H1 (cell line): Measurements from ENCODE around the gene RBM5. TPM values are rescaled to one million over a fixed set of nuclear protein-coding genes. Genes with fewer than 3 reads are reported as not detected.
A peak's percentile ranks its signal among the peaks of the same experiment; 100 is the strongest.

Experiments
- CTCF ChIA-PET: fragments of 300-600 bp; sonication (Branson Sonifier 250); formaldehyde crosslinking; loops from one replicate; lab custom pipeline; 2021; ENCODE audit not compliant: partially characterized antibody; lab: Charles Lee
- POLR2A ChIA-PET: fragments of 300-600 bp; sonication (Branson Sonifier 250); formaldehyde crosslinking; loops from one replicate; lab custom pipeline; 2021; ENCODE audit warnings: inconsistent platforms; ENCODE audit not compliant: partially characterized antibody; lab: Charles Lee
- DNase-seq, 2 experiments: peaks; one replicate each; pipeline versions ENCODE4 v3.0.0 to v3.0.0-alpha.2; 2010 to 2022; ENCODE audit warnings: low spot score in 2 of 2, low read depth in 1 of 2, mixed read lengths in 1 of 2
- FAIRE-seq: peaks from 2 replicates; lab custom pipeline; 2011; peaks lifted over from hg19 to GRCh38; lab: Jason Lieb, UNC
- H2AFZ ChIP-seq: 2 replicates; pipeline ENCODE4 v1.8.1; 2012; ENCODE audit warnings: low read length, inconsistent platforms
- H2AK5ac ChIP-seq: 2 replicates; pipeline ENCODE4 v1.6.1; 2013; ENCODE audit warnings: low read depth, low read length
- H2BK120ac ChIP-seq: replicated peaks from 2 replicates; pipeline ENCODE3; 2013; ENCODE audit warnings: low read depth, low read length, inconsistent platforms
- H2BK12ac ChIP-seq: 2 replicates; pipeline ENCODE4 v1.6.1; 2013; ENCODE audit warnings: low read depth, low read length
- H2BK15ac ChIP-seq: 2 replicates; pipeline ENCODE4 v1.6.1; 2013; ENCODE audit warnings: low read length
- H2BK20ac ChIP-seq: 2 replicates; pipeline ENCODE4 v1.6.1; 2013; ENCODE audit warnings: low read length
- H2BK5ac ChIP-seq: 2 replicates; pipeline ENCODE4 v1.6.1; 2013; ENCODE audit warnings: low read depth, low read length
- H3K14ac ChIP-seq: 2 replicates; pipeline ENCODE4 v1.6.1; 2013; ENCODE audit warnings: inconsistent platforms; ENCODE audit not compliant: insufficient read length
- H3K18ac ChIP-seq: 2 replicates; pipeline ENCODE4 v1.6.1; 2013; ENCODE audit warnings: low read length; ENCODE audit errors: extremely low read depth
- H3K23ac ChIP-seq: 2 replicates; pipeline ENCODE4 v1.6.1; 2013; ENCODE audit warnings: inconsistent platforms; ENCODE audit not compliant: insufficient read length
- H3K23me2 ChIP-seq: 2 replicates; pipeline ENCODE4 v1.6.1; 2013; ENCODE audit warnings: low read depth, low read length
- H3K27ac ChIP-seq: 2 replicates; pipeline ENCODE4 v1.6.1; 2011; ENCODE audit warnings: low read depth, low read length, inconsistent platforms
- H3K27me3 ChIP-seq, 4 experiments: replicated peaks in 1 of 4; 1 replicate in 1 of 4; 2 replicates in 3 of 4; pipeline versions ENCODE4 v1.6.1 to v1.8.1; 2011 to 2013; ENCODE audit warnings: low read length in 3 of 4, mild to moderate bottlenecking in 3 of 4, inconsistent platforms in 2 of 4, mixed read lengths in 2 of 4, moderate library complexity in 1 of 4; ENCODE audit not compliant: control insufficient read depth in 3 of 4, insufficient read depth in 3 of 4; ENCODE audit errors: extremely low read depth in 1 of 4
- H3K36me3 ChIP-seq, 4 experiments: 2 replicates each; pipeline versions ENCODE4 v1.6.1 to v1.8.1; 2011 to 2013; ENCODE audit warnings: mild to moderate bottlenecking in 4 of 4, low read length in 3 of 4, moderate library complexity in 2 of 4, control low read depth in 1 of 4, inconsistent platforms in 1 of 4; ENCODE audit not compliant: insufficient read depth in 4 of 4, control insufficient read depth in 2 of 4
- H3K4ac ChIP-seq: replicated peaks from 2 replicates; pipeline ENCODE3; 2013; ENCODE audit warnings: low read length, low read depth, mixed read lengths, inconsistent platforms; ENCODE audit not compliant: insufficient read length
- H3K4me1 ChIP-seq, 4 experiments: replicated peaks in 1 of 4; 1 replicate in 1 of 4; 2 replicates in 3 of 4; pipeline versions ENCODE4 v1.6.1 to v1.8.1; 2011 to 2013; ENCODE audit warnings: low read length in 3 of 4, inconsistent platforms in 2 of 4, mixed read lengths in 1 of 4; ENCODE audit not compliant: insufficient read depth in 4 of 4, control insufficient read depth in 3 of 4
- H3K4me2 ChIP-seq, 2 experiments: 2 replicates each; pipeline versions ENCODE4 v1.6.1 to v1.8.1; 2011 to 2013; ENCODE audit warnings: low read depth in 2 of 2, low read length in 2 of 2, control low read depth in 1 of 2, inconsistent platforms in 1 of 2, mild to moderate bottlenecking in 1 of 2; ENCODE audit not compliant: insufficient read depth in 1 of 2
- H3K4me3 ChIP-seq, 4 experiments: fragments of 200-600, 300-600 bp in 1 of 4; sonication (generic), shearing (Covaris generic), sonication (Bioruptor Twin) in 1 of 4; 2 replicates each; pipeline versions ENCODE4 v1.5.1 to v1.8.1; 2011 to 2016; ENCODE audit warnings: low read length in 4 of 4, low read depth in 3 of 4, control low read depth in 2 of 4, inconsistent platforms in 2 of 4, mild to moderate bottlenecking in 2 of 4, mixed read lengths in 1 of 4, moderate library complexity in 1 of 4; ENCODE audit not compliant: insufficient read depth in 2 of 4; ENCODE audit errors: extremely low read depth in 1 of 4
- H3K56ac ChIP-seq: replicated peaks from 2 replicates; pipeline ENCODE3; 2013; ENCODE audit warnings: low read depth, mild to moderate bottlenecking, mixed read lengths, low read length, inconsistent platforms; ENCODE audit not compliant: insufficient read length
- H3K79me1 ChIP-seq: 2 replicates; pipeline ENCODE4 v1.6.1; 2013; ENCODE audit warnings: low read depth, low read length, control low read depth
- H3K79me2 ChIP-seq, 2 experiments: 2 replicates each; pipeline versions ENCODE4 v1.6.1 to v1.8.1; 2012 to 2013; ENCODE audit warnings: low read length in 2 of 2, mild to moderate bottlenecking in 2 of 2, inconsistent platforms in 1 of 2; ENCODE audit not compliant: insufficient read depth in 2 of 2, control insufficient read depth in 1 of 2
- H3K9ac ChIP-seq, 4 experiments: replicated peaks in 1 of 4; 1 replicate in 1 of 4; 2 replicates in 3 of 4; pipeline versions ENCODE4 v1.6.1 to v1.8.1; 2011 to 2013; ENCODE audit warnings: low read depth in 3 of 4, low read length in 3 of 4, control low read depth in 2 of 4, mild to moderate bottlenecking in 2 of 4, moderate library complexity in 2 of 4, inconsistent platforms in 1 of 4; ENCODE audit errors: extremely low read depth in 1 of 4
- H3K9me3 ChIP-seq, 2 experiments: 2 replicates each; pipeline versions ENCODE4 v1.6.1 to v1.8.1; 2012 to 2013; ENCODE audit warnings: mild to moderate bottlenecking in 2 of 2, moderate library complexity in 2 of 2, control low read depth in 1 of 2, inconsistent platforms in 1 of 2, low read depth in 1 of 2, low read length in 1 of 2, mixed read lengths in 1 of 2; ENCODE audit not compliant: insufficient read depth in 2 of 2
- H4K20me1 ChIP-seq, 2 experiments: replicated peaks in 1 of 2; 2 replicates each; pipeline versions ENCODE3 to v1.8.1; 2011 to 2013; ENCODE audit warnings: inconsistent platforms in 2 of 2, low read length in 2 of 2, mild to moderate bottlenecking in 1 of 2; ENCODE audit not compliant: insufficient read depth in 2 of 2, control insufficient read depth in 1 of 2
- H4K5ac ChIP-seq: 2 replicates; pipeline ENCODE4 v1.6.1; 2013; ENCODE audit warnings: low read length, low read depth, mixed read lengths, inconsistent platforms; ENCODE audit not compliant: insufficient read length
- H4K8ac ChIP-seq: 2 replicates; pipeline ENCODE4 v1.8.0; 2013; ENCODE audit warnings: mild to moderate bottlenecking, moderate library complexity, low read length, inconsistent platforms; ENCODE audit not compliant: insufficient read depth; ENCODE audit errors: extremely low read depth
- H4K91ac ChIP-seq: replicated peaks from 2 replicates; pipeline ENCODE3; 2013; ENCODE audit warnings: low read length, mixed read lengths, inconsistent platforms; ENCODE audit not compliant: insufficient read length
- ASH2L ChIP-seq: fragments of 200-600, 300-600 bp; sonication (generic); IDR thresholded peaks from one replicate; pipeline ENCODE4 v1.7.1; 2017; ENCODE audit warnings: low read length
- CREB1 ChIP-seq: IDR thresholded peaks from 2 replicates; pipeline ENCODE4 v1.6.1; 2012; ENCODE audit warnings: inconsistent platforms
- KDM4A ChIP-seq: IDR thresholded peaks from one replicate; pipeline ENCODE4 v1.7.1; 2012; ENCODE audit warnings: low read depth, mild to moderate bottlenecking, moderate library complexity, low read length, inconsistent platforms; ENCODE audit not compliant: severe bottlenecking
- PHF8 ChIP-seq: fragments of 200-600 bp; sonication (generic); conservative IDR thresholded peaks from 2 replicates; pipeline ENCODE4 v1.7.1; 2012; ENCODE audit warnings: low read depth, mild to moderate bottlenecking, inconsistent platforms, low read length, moderate library complexity
- SIN3A ChIP-seq, 2 experiments: IDR thresholded peaks in 1 of 2; conservative IDR thresholded peaks in 1 of 2; 2 replicates each; pipeline ENCODE4 v1.6.1; 2011 to 2012; ENCODE audit warnings: low read length in 2 of 2, improper control_type of control experiment in 1 of 2, low read depth in 1 of 2, mild to moderate bottlenecking in 1 of 2
- TAF1 ChIP-seq: IDR thresholded peaks from 2 replicates; pipeline ENCODE4 v1.6.1; 2011; ENCODE audit warnings: mild to moderate bottlenecking, low read depth, low read length
- WGBS, 2 experiments: shearing (Covaris generic) in 1 of 2; methylation state at CpG; one replicate each; pipeline versions ENCODE4 v1.1.6 to v1.1.7; 2013 to 2015; ENCODE audit warnings: low lambda C conversion rate in 2 of 2, mixed read lengths in 2 of 2, inconsistent platforms in 1 of 2, low coverage in 1 of 2, missing lambda C conversion rate in 1 of 2; ENCODE audit not compliant: insufficient replicate concordance in 2 of 2, insufficient coverage in 1 of 2, insufficient read length in 1 of 2; ENCODE audit errors: extremely low coverage in 1 of 2, missing lambda C conversion rate in 1 of 2; 5-methylcytosine and 5-hydroxymethylcytosine counted together
- polyA plus RNA-seq, 7 experiments: library from polyadenylated mRNA; depleted of rRNA in 3 of 7; stranded (reverse) in 5 of 7; unstranded in 2 of 7; fragments of >200 nt in 5 of 7; fragments of 200-250 nt in 2 of 7; gene quantifications; 1 replicate in 5 of 7; 2 replicates in 1 of 7; 4 replicates in 1 of 7; pipeline versions ENCODE4 v1.2.1 to v1.2.3, GENCODE V29; 2011 to 2013; ENCODE audit warnings: missing spikeins in 2 of 7, mixed read lengths in 2 of 7
- total RNA-seq: library from RNA; stranded (reverse); fragmentation: NEBNext Ultra II Directional; extraction: Animal tissue kit (Norgen Biotek cat#: 25700); gene quantifications from 2 replicates; pipeline ENCODE4 v1.2.1, GENCODE V29; 2021

RBM5 gene
- total and polyA plus RNA-seq, 2 of the 8 experiments (the other 6 are each of a cell fraction or from before 2014, with no cell fraction given) = 82.7 to 144 TPM

DNA sequence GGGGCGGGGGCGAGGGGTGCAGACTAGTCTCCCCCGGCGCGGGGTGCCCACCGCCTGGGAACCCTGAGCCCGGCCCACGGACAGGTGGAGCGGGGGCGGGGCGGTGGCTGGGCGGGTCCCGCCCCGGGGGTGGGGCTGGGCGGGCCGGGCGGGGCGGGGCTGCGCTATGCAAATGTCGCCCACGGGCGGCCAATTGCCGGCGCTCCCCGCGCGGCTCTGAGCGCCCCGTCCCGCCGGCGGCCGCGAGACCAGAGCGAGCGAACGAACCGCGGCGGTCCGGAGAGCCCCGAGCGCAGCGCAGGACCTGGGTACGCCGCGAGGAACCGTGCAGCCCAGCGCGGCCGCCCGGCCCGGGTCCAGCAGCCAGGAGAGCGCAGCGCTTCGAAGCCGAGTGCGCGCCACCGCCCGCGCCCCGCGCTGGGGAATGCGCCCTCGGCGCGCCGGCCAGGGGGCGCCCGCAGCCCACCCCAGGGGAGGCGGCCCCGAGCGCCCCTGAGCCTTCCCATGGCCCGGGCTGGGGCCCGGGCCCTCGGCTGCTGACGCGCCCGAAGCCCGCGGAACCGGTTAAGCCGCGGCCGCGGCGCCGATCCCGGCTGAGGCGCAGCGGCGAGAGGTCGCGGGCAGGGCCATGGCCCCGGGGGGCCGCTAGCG, 66.2 kb downstream of the RBM5 start, which contains the start of gene SEMA3F:
TSS of gene SEMA3F (plus strand) at position 485 of the 651 bp plus-strand sequence. CDS start 4,299 bp downstream, outside the sequence.
- Histone ChIP-seq H3K4me3 (peak within 1 kb of the TSS; percentile 69 to 78 (median 72)), H2BK20ac (0 out of 2 replicates have a peak within 1 kb of the TSS, but pooled peaks have one; percentile 48), H3K4me1 (peaks cover 5 to 55% (median 40%) of the 10 kb centered on the region in 4 experiments), H3K14ac (no peak within 1 kb of the TSS), H4K5ac (no peak within 1 kb of the TSS), H3K4me2 (peak within 1 kb of the TSS; percentile 94 to 97), H2AFZ (no peak within 1 kb of the TSS), H3K36me3 (peaks cover 0 to 6% (median under 1%) of the 10 kb centered on the region in 4 experiments; a peak in 1 of 8 replicates), H3K27me3 (peaks cover 2 to 19% (median 15%) of the 10 kb centered on the region in 4 experiments; a peak in 6 of 7 replicates), H2BK12ac (peak within 1 kb of the TSS; percentile 90; the same call in 1 of the 2 replicates), H2AK5ac (no peak within 1 kb of the TSS; the same call in 1 of the 2 replicates), H3K27ac (no peak within 1 kb of the TSS), H2BK120ac (no peak within 1 kb of the TSS), H2BK5ac (no peak within 1 kb of the TSS), H3K79me2 (peaks cover 0 to 24% of the 10 kb centered on the region in 2 experiments; a peak in 1 of 4 replicates), H3K23me2 (peaks cover 17% of the 10 kb centered on the region; the same call in 1 of the 2 replicates), H3K9me3 (no peaks in the 10 kb centered on the region), H2BK15ac (peak within 1 kb of the TSS; percentile 88; the same call in 1 of the 2 replicates), H3K18ac (peak within 1 kb of the TSS; percentile 71), H3K79me1 (peaks cover 10% of the 10 kb centered on the region; the same call in 1 of the 2 replicates), H3K4ac (no peak within 1 kb of the TSS), H4K8ac (no peak within 1 kb of the TSS; the same call in 1 of the 2 replicates), H4K20me1 (peaks cover 3 to 10% of the 10 kb centered on the region in 2 experiments), H4K91ac (no peak within 1 kb of the TSS), H3K23ac (no peak within 1 kb of the TSS), H3K9ac (peak within 1 kb of the TSS in 3 of 4 experiments; percentile 54 to 62 (median 58); a peak in 6 of 7 replicates), H3K56ac (no peak within 1 kb of the TSS)
- ChIA-PET POLR2A (interaction anchor here (1.2 to 6.6 kb wide), 8 partner anchors 12 to 110 kb away, joined by 3 to 65 read pairs (median 20); no protein-coding TSS in a partner anchor), CTCF (interaction anchor here (1.0 to 5.3 kb wide), 7 partner anchors 19 to 101 kb away, joined by 3 to 54 read pairs (median 5); no protein-coding TSS in a partner anchor)
- WGBS, 2 experiments = 1% methylated on average over 61 of the region's 98 CpGs; no CpG with 5 or more reads in 1 of the 2 experiments
- FAIRE-seq (no peak), DNase-seq (peak in 1 of 2 experiments; percentile 83)
- TF ChIP-seq KDM4A (peak; percentile 90), ASH2L (no peak), PHF8 (peak; percentile 51), TAF1 (0 out of 2 replicates have a peak, but pooled peaks have one; percentile 18), CREB1 (no peak), SIN3A (conservative IDR thresholded peaks at IDR 0.05 in 1 of 2, IDR thresholded peaks at IDR 0.05 in 1 of 2; ENCODE audit: low read depth in 1 of 2, low read length in 2 of 2) (peak in 1 of 2 experiments; percentile 17; a peak in 1 of 4 replicates)
